Left hindlimb (tissue), 1 donor: ENCODE data around the gene DOCK3.
"Not testable (repeated sequence)": the region's sequence is repeated elsewhere in the genome, so short reads cannot be mapped to it uniquely, and the experiment has no call there.

Source experiments
- DNase-seq: peaks from one replicate; pipeline ENCODE4 v3.0.0-alpha.2; 2018

DOCK3 gene

DNA sequence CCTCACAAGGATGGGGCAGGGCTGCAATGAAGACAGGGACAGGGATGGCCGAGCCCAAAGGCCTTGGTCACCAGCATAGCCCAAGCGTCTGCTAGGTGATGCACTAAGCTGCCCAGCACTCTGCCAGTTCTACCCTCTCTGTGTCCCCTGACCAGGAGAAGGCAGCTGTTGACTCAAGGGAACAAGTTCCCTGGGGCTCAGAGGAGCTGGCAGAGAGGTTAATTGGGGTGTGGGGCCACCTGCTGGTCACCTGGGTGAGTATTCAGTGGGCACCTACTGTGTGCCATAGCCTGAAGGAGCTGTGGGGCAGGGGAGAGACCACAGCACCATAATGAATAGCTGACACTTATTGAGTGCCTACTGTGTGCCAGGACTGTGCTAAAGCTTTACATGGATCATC, 22.0 kb upstream of the DOCK3 start:
- DNase-seq, result no peak

DNA sequence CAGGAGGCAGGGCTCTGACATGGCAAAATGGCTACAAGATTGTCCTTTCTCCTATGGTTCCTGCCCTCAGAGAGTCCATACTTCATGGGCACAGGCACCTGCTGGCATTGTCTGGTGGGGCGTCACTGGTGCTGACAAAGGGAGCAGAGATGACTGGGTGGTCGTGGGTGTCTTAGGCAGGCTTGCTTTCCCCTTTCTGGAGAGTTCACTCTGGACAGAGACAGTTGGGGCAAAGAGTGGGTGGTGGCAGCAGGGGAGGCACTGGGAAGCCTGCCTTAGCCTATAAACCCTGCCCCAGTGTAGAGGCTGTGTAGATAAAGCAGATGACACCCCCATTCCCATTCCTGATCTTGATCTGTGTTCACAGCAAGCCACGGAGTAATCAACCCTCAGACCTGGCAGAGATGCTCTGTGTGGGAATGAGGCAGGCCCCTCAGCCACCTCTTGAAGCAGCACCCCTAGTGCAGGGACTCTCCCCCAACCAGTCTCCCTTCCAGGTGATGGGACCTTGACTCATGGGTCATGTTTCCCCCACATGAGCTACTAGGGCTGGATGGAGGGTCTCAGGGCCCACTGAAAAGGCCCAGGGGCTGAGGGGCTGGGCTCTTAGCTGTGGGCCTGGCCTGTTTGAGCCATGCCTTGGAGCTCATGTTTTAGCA, 20.7 kb upstream of the DOCK3 start:
- no peak for DNase-seq

DNA sequence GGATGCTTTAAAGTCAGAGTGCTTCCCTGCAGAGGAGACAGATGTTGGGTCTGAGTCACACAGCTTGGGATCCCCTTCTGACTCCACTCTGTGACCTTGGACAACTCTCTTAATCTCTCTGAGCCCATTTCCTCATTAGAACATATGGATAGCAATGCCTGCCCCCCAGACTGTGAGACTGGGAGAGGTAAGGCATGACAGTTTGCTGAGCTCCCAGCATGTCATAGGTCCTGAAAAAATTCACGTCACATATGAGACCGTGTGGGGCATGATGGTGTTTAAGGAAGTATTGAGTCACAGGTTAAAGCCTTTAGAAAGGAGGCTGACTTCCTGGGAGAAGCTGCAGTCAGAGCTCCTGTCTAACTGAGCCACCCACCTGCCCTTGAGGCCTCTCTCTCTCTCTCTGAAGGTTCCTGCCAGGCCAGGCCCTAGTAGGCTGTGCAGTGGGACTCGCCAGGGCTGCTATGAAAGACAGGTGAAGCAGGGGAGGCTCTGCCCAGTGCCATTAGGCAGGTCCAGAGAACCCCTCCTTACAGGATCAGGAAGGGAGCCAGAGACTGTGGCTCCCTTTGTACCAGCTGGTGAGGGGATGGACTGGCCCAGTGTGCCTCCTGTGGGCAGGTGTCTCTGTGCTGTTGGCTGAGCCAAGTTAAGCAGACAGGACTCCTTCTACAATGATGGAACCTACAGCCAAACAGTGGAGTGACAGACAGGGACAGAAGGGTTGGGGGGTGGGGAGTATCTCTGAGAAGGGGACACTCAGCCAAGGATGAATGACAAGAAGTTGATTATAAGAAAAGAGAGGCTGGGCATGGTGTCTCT, 19.5 kb upstream of the DOCK3 start:
- DNase-seq, result no peak

DNA sequence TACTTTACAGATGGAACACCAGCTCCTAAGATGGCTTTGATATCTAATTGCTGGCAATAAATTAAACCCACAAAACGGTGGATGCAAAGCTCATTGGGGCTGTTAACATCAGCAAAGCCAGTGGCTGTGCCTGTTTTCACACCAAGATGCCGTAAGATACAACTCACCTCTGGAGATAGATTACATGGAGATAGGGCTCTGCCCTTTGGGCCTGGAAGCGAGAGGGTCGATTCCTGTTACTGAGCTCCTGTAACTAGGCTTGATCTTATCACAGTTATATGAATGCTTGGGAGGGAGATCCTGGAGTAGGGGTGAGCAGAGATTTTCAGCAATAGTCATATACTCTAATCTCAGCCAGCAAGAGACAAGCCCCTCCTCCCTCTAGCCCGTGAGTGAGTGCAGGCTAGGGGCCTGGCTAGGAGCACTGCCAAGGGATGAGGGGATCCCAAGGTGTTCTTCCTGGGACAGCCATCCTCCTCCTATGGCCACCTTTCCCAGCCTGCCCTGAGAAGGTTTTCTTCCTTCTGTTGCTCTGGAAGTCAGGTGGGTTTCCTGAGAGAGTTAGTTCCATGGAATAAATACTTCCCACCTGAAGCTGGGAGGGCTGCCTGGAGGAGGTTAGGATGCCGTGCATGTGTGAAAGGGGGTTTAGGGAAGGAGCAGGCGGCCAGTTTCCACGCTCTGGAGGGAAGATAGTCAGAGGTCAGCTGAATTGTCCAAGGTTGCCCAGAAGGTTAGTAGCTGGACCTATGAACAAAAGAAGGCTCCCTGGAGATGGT, 18.1 kb upstream of the DOCK3 start:
- DNase-seq, result no peak

DNA sequence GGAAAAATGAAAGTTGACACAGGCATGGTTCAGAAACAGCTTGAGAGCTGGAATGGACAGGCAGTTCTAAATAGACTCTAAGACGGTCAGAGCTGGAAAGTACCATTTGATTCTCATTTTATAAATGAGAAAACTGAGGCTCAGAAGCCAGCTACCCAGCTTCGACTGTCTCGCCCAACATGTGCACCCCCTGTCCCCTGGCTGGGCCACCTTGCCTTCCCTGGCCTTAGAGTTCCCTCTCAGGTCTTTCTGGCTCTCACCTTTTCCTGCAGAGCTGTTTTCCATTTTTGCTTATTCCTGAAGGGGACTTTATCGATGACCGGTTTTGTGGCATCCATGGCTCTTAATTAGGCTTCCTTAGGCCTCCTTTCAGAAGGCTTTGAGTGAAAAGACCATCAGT, 17.3 kb upstream of the DOCK3 start:
- no peak for DNase-seq

DNA sequence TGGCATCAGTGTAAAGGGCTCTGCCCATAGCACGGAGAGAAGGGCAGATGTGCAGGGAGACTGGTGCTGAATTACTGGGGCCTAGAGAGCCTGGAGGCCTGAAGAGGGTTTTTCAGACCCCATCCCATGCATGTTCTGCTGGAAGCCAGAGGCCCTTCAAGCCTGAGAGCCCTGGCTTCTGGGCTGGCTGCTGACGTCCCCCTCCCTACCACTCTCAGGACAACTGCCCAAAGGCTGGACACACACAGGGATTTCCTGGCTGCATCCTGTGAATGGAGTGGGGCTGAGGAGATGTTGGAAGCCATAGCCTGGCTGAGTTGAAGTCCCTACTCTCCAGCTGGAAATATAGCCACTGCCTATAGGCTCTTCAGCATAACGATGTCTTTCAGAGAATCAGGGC, 16.9 kb upstream of the DOCK3 start:
- DNase-seq, result no peak

DNA sequence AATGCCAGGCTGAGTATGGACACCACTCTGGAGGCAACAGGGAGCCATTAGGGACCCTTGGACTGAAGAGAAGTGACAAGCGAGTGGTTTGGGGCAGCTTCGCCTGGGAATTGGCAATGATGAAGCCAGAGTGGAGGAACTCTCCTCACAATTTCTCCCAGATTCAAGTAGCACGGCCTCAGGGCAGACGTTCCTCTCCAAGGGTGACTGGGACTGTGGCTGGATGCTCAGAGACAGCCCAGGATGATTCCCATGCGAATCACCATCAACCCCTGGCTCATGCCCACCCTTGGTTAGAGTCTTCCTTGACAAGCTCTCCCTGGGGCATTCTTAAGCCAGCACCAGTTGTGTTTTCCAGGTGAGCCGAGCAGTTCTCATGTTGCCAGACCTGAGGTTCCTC, 16.3 kb upstream of the DOCK3 start:
- DNase-seq, result no peak

DNA sequence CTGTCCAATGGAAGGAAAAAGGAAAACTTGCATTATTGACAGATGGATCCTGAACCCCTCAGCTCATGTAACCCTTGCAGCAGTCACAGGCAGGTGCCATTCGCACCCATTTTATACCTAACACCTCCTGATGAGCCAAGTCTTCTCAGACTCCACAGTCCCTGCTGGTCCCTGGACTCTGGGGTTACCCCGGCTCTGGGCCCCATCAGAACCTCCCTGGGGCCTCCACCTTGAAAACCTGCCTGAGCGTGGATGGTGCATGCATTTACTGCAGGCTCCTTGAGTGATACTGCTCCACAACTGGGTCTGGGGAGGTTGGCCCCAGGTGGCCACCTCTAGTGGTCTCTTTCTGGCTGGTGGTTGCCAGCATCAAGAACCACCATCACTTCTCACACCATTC, 15.9 kb upstream of the DOCK3 start:
- no peak for DNase-seq

DNA sequence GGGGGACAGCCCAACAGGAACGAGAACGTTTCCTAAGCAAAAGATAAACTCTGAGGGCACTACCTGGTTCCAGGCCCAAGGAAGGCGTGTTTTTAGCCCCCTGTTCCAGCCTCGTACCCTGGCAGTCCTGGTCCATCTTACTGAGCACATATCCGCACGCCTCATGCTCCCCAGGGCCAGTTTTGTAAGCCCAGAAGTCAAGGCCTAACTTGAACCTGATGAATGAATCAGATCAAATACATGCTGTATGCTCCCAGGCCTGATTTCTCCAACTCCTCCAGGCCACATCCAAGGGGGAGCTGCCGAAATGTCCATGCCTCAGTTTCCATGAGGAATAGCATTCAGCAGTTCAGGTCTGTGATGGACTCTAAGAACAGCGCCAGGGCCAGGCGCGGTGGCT, 14.3 kb upstream of the DOCK3 start:
- DNase-seq, result no peak

DNA sequence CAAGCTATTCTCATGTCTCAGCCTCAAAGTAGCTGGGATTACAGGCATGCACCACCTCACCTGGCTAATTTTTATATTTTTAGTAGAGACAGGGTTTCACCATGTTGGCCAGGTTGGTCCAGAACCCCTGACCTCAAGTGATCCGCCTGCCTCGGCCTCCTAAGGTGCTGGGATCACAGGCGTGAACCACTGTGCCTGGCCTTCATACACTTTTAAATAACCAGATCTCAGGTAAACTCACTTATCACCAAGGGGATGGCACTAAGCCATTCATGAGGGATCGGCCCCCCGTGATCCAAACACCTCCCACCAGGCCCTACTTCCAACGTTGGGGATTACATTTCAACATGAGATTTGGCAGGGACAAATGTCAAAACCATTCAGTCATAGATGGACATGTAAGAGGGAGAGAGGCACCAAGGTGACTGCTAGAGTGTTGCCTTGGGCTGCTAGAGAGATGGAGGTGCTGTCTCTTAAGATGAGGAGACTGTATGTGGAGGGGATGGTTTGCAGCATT, 13.3 kb upstream of the DOCK3 start:
- DNase-seq, result no peak

DNA sequence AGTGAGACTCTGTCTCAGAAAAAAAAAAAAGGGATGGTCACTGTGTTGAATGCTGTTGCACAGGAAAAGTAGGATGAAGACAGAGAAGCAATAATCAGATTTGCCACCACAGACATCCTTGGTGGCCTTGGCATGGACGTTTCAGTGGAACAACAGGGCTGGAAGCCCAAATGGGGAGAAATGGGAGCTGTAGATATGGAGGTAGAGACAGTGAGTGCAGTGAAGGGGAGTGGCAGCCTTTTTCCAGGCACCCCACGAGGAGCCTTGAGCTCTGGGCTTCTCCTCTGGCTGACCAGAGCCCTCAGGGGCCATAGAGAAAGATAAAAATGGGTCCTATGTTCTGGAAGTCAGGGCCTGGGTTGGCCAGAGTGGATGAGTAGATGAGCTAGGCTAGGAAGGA, 12.3 kb upstream of the DOCK3 start:
- no peak for DNase-seq

DNA sequence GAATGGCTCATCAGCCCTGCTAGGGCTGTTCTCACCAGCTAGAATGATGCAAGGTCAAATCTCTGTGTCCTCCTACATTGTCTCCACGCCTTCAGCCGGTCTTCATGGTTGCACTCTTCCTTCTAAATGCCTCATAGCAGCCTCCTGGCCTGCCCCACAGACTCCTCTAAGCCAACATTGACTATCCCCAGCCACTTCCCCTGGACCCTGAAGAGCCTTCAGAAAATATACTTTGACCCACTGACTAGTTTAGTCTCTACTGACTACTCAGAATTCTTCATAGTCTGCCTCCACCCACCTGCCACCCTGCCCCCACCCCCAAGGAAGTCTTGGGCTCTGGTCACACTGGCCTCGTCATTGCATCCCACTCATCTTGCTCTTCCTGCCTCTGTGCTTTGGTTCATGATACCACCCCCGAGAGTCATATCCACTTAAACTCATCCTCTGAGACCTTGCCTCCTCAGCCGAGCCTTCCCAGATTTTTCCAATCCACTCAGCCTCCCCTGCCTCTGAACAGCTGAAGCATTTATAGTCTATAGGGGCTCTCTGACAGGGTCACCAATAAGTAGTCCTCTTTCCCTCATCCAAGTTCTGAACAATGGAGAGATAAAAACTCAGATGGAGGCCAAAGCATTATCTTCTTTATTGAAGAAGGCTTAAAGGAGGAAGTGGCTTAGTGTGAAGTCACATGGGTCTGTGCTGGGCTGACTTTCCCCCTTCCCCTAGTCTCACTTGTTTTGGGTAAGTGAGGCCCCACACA, 9.5 kb upstream of the DOCK3 start:
- DNase-seq, result no peak

DNA sequence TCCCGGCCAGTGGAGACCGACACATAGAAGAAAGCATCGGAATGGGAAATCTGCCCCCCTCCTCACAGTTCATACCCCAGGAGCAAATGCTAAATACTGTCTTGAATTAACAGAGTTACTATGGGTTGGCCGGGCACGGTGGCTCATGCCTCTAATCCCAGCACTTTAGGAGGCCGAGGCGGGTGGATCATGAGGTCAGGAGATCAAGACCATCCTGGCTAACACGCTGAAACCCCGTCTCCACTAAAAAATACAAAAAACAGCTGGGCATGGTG, 8.9 kb upstream of the DOCK3 start:
- DNase-seq, result not testable (repeated sequence)

DNA sequence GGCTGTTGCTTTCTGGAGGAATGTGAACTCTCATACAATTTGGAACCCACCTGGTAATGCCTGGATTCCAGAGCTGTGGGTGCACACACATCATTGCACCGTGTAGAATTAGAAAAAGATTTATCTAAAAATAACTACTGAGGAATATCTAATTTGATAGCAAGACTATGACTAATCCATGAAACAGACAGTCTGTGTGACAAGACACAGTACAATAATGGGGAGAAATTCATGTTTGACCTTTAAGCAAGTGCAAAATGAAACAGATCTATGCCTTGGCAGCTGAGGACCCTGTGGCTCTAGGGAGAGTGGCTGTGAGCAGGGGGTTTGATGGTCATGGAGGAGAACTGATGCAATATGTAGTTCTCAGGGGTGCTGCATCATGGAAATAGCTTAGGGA, 7.9 kb upstream of the DOCK3 start:
- no peak for DNase-seq

DNA sequence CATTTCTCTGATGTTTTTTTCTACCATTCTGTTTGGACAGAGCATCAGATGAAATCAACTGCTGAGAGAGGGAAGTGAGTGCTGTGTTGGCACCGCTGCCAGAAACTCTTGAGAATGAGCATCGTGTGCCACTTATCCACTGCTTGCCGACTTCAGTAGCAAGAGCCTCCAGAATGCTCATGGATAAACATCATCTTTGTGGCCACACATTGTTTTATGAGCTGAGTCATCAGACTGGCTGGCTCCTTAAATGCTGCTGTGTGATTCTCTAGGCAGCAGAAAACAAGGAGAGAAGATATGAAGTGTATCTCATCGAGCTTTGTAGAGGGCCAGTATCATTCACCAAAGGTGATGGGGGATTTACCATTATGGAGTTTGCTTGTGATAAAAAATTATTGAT, 3.4 kb upstream of the DOCK3 start:
- DNase-seq, result no peak

DNA sequence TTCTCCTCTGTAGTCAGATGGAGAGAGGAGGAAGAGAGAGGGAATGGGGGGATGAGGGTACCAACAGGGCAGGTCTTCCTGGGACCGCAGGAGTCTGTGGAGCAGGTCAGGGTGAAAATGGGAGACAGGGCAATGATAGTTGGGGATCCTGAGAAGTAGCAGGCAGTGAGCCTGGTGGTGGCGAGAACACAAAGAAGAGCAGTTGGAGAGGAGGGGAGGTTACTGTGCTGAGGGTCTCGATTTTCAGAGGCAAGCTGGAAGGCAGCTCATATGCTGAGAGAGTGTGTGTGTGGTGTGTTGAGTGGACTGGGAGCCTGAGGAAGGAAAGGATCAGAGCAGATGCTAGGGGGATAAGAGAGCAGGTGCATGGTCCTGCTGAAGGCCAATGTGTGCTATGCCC, 2.1 kb upstream of the DOCK3 start:
- DNase-seq, result no peak

DNA sequence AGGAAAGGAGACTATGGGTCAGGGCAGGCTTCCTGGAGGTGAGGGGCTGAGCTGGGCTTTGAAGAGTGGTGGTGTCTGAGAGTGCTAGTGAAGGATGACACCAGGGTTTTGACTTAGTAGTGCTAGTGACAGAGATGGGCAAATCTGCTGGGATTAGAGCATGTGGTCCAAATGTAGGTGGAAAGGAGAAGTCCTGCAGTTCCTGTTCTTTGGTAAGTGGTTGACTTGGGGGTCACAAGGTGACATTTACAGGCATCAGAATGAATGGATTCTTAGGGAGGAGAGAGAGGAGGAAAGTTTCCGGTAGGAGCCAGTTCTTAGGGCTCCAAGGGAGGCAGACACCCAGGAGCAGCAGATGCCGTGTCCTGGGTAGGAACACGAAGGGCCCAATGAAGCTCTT, 796 bp upstream of the DOCK3 start:
- DNase-seq, result no peak

DNA sequence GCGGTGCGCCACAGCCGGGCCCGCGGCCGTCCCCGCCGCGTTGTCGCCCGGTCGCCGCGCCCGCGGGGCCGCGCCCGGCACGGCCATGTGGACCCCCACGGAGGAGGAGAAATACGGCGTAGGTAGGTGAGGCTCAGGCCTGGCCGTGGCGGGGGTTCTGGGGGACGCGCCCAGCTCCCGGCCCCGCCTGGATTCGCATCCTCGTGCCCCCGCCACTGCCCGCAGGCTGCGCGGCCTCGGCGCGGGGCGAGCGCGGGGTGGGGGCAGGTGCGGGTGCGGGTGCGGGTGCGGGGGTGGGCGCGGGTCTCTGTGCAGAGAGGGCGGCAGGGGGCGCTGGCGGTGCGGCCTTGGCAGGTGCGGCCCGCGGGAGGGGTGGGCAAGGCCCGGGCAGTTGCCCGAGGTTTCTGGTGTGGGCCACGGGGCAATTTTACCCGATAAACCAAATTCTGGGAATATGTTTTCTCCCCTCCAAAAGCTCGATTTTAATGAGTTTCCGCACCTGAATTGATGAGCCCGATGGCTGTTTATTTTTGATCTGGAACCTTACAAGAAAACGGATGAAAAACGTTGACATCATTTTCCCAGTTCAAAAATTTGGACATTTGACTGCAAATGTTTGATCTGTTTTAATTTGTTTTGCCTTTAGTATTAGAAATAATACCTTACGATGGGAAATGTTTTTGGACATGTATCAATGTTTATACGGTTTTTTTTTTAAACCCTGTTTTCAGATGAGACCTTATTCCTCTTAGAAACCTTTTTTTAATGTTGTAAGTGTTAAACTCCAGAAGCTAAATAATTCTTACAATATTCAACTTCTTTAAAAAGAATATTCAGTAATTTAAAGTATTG, 678 bp downstream of the DOCK3 start:
- DNase-seq, result no peak

DNA sequence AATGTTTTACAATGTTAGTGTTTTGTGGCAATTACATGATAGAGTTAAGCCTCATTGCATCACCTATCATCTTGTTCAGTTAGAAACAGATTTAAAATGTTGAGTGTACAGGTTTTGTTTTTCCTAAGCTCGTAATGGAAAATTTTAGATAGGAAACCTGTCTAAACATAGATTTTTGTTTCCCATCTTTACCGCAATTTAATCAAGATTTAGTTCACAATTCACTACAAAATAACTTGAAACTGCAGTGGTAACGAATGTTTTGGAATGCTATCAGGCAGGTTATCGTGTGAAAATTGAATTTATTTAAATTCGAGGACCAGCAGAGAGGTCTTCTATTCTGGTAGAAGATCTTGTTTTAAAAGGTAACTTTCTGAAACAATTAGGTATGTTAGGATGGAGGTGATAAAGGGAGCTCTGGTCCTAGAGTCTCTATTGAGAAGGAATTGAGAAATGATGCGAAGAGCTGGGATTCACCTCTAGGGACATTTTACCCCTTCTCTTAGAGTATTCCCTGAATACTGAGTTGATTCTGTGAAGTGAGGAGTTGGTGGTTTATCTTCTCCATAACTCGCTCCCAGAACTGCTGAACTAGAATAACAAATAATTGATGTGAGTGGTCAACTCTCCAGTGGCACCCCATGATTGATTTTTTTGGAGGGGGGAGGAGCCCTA, 1.4 kb downstream of the DOCK3 start:
- DNase-seq, result no peak

DNA sequence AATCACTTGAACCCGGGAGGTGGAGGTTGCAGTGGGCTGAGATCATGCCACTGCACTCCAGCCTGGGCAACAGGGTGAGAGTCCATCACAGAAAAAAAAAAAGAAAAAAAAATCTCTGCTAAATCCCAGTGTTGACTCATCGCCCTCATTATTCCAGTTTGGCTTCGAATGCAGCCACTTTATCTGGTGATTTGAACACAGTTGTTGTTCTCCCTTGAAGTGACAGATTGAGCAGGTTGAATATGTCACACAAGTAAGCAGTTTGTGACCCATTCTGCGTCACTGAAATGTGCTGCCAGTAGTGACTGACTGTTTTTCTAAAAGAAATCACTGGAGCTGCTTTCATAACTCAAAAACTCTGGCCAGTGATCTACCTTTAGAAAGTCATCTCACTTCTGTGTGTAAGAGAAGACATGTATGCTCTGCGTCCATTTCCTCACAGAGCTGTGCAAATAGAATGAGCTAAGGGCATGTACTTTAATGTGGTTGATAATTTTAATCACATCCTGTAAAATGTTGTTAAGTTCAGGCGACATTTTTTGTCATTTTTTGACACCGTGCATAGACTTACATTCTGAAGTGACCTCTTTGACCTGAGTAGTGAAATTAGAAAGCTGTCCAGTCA, 12.5 kb downstream of the DOCK3 start:
- DNase-seq, result no peak

DNA sequence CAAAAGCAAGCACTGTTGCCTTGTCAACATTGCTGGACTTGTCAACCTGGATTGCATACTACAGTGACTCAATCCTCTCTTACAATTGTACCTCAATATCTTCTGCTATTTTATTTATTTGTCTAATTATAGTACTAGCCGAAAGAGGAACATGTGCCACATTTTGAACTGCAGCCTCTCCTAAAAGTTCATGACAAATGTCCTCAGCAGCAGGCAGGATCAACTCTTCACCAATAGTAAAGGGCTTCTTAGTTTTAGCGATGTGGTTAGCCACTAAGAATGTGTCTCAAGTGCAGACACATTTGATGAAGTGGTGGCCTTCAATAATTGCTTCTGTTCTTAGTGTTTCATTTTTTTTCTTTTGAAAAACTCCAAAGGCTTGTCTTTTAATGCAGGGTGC, 13.2 kb downstream of the DOCK3 start:
- DNase-seq, result no peak
